Measurements from ENCODE around the gene RHBDD2.
"Not testable (repeated sequence)": the region's sequence is repeated elsewhere in the genome, so short reads cannot be mapped to it uniquely, and the experiment has no call there.

The RHBDD2 gene

GRCh38 chr7:75889826-75890225 lies 11.0 kb downstream of the RHBDD2 start:
- no peak for FAIRE-seq

DNA sequence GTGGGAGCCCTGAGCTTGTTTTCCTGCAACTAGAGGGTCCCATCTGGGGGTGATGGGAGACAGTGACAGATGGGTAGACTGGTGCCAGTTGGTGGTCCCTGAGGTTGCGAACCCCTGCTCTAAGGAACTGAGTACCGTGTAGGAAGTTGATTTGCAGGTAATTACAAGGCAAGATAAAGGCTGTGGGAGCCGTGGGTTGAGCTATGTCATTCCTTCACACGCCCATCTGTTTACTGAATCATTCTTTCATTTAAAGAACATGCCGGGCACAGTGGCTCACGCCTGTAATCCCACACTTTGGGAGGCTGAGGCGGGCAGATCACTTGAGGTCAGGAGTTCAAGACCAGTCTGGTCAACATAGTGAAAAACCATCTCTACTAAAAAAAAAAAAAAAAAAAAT lies 12.4 kb downstream of the RHBDD2 start:
- not testable (repeated sequence) for FAIRE-seq

- FAIRE-seq, result no peak
Measured at GRCh38 chr7:75891815-75892411, 13.1 kb downstream of the RHBDD2 start.

DNA sequence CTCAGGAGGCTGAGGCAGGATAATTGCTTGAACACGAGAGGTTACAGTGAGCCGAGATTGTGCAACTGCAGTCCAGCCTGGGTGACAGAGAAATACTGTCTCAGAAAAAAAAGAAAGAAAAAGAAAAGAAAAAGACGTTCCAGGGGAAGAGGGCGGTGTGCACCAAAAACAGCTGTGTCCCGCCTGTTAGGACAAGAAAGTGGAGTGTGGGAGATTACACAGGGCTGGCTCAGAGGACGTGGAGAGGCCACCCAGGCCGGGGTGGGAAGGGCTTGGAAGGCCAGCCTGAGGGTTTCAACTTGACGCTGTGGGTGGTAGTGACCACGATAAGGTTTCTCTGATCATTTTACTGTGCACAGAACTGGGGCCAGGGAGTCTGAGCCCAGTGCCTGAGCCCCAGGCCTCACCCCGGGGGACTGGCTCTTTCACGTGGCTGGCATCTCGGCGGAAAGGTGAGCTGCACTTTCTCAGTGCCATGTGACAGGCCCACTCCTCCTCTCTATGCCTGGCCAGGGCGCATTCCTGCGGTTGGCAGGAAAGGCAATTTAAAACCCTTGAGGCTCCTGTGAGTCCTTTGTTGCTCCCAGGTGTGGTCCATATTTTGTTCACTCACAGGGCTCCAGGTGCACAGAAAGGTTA lies 13.9 kb downstream of the RHBDD2 start:
- no peak for FAIRE-seq

- no peak for FAIRE-seq
Measured at GRCh38 chr7:75896803-75897327, 18.0 kb downstream of the RHBDD2 start.

GRCh38 chr7:75900617-75901315 lies 21.9 kb downstream of the RHBDD2 start:
- no peak for FAIRE-seq

GRCh38 chr7:75905785-75906604 lies 27.2 kb downstream of the RHBDD2 start:
- no peak for FAIRE-seq

DNA sequence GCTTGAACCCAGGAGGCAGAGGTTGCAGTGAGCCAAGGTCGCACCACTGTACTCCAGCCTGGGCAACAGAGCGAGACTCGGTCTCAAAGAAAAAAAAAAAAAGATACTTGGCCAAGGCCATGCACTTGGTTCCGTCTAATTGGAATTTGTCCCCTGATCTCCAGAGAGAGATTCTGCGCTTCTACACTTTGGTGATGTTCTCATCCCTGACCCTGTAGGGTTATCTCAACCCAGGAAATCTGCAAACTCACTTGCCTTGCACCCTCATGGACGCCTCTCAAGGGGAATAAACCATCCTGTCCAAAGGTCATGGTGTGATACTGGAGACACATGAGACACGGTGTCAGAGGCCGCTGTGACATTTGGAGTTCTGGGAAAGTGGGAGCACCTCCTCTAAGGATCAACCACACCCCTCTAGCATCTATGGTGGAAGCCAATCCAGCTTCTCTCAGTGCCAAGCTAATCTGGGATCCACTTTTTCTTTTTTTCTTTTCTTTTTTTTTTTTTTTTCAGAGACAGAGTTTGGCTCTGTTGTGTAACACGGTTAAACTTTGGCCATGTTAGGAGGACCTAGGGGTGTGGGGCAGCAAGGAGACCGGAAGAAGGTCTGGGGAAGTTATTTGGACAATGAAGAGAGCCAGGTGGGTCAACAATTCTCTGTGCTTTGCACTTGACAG lies 28.3 kb downstream of the RHBDD2 start:
- no peak for FAIRE-seq

DNA sequence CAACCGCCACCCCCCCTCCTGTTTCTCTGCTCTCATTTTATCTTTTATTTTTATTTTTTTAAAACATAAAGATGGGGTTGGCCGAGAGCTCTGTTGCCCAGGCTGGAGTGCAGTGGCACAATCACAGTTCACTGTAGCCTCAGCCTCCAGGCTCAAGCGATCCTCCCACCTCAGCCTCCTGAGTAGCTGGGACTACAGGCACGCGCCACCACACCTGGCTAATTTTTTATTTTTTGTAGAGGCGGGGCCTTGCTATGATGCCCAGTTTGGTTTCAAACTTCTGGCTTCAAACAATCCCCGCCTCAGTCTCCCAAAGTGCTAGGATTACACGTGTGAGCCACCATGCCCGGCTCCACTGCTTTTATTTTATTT lies 28.8 kb downstream of the RHBDD2 start:
- not testable (repeated sequence) for FAIRE-seq

DNA sequence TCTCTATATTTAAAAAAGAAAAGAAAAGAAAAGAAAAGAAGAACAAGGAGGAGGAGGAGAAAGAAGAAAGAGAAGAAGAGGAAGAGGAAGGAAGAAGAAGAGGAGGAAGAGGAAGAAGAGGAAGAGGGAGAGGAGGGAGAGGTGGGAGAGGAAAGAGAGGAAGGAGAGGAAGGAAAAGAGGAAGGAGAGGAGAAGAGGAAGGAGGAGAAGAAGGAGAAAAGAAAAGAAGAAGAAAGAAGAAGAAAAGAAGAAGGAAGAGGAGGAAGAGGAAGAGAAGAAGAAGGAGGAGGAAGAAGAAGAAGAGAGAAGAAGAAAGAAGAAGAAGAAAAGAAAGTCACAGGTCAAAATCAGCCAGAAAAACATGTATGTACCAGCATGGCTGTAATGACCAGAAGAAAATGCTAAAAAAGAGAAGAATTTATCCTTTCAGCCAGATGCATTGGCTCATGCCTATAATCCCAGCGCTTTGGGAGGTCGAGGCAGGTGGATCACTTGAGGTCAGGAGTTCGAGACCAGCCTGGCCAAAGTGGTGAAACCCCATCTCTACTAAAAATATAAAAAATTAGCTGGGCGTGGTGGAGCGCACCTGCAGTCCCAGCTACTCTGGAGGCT lies 30.8 kb downstream of the RHBDD2 start:
- no peak for FAIRE-seq

DNA sequence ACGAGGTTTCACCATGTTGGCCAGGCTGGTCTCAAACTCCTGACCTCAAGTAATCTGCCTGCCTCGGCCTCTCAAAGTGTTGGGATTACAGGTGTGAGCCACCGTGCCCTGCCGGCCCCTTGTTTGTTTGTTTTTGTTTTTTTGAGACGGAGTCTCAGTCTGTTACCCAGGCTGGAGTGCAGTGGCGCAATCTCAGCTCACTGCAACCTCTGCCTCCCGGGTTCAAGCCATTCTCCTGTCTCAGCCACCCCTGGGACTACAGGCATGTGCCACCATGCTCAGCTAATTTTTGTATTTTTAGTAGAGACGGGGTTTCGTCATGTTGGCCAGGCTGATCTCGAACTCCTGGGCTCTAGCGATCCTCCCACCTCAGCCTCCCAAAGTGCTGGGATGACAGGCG lies 32.4 kb downstream of the RHBDD2 start:
- FAIRE-seq, result not testable (repeated sequence)

- FAIRE-seq, result no peak
Measured at GRCh38 chr7:75913437-75913836, 34.6 kb downstream of the RHBDD2 start.

DNA sequence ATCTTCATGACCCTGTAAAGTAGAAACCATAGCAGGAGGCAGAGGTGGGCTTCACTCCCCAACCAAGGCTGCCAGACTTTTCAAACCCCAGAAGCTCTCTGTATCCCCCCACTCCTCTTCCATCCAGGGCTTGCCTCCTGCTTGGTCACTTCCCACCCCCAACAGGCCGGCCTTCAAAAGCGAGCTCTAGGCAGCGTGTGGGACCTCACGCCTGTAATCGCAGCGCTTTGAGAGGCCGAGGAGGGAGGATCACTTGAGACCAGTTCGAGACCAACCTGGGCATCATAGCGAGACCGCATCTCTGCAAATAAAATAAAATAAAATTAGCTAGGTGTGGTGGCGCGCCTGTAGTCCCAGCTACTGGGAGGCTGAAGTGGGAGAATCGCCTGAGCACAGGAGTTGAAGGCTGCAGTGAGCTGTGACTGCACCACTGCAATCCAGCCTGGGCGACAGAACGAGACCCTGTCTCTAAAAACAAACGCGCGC lies 35.4 kb downstream of the RHBDD2 start:
- no peak for FAIRE-seq

DNA sequence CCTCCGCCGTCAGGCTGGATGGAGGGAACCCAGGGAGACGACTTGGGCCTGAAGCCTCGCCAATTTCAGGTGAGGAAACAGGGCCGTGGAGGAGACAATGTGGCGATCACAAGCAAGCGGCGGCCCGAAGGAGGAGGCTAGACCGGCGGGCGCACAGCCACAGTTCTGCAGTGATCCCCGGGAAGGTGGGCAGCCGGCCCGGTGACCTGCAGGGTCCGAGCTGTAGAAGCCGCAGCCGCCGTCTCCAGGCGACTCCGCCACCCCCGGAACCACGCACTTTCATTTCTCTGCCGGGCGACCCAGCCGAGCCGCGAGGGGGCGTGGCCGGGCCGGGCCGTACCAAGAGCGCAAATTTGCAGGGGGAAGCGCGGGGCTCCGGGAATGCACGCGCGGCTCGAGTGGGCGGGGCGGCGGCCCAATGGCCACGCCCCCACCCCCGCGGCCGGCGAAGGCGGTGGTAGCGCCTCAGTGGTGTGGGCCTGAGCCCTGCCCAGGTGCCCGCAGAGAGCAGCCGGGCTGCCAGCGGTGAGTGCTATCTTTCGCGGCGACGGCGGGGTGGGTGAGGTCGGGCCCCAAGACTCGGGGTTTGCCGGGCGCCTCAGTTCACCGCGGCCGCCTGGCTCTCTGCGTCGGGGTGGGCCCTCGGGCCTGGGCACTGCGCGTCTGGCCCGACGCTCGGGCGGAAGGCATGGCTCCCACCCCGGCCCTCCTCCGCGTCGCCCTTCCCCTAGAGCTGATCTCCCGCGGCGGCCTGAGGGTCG lies 36.0 kb downstream of the RHBDD2 start, which contains the start of gene POR:
POR (plus strand) TSS at position 501 of the 761 bp plus-strand sequence. CDS start 38,847 bp downstream, outside the sequence.
- FAIRE-seq, result no peak

- FAIRE-seq, result no peak
Measured at GRCh38 chr7:75915416-75916156, 36.8 kb downstream of the RHBDD2 start.

- FAIRE-seq, result no peak
Measured at GRCh38 chr7:75916259-75916658, 37.4 kb downstream of the RHBDD2 start.

GRCh38 chr7:75916685-75917634 lies 38.1 kb downstream of the RHBDD2 start:
- FAIRE-seq, result no peak

DNA sequence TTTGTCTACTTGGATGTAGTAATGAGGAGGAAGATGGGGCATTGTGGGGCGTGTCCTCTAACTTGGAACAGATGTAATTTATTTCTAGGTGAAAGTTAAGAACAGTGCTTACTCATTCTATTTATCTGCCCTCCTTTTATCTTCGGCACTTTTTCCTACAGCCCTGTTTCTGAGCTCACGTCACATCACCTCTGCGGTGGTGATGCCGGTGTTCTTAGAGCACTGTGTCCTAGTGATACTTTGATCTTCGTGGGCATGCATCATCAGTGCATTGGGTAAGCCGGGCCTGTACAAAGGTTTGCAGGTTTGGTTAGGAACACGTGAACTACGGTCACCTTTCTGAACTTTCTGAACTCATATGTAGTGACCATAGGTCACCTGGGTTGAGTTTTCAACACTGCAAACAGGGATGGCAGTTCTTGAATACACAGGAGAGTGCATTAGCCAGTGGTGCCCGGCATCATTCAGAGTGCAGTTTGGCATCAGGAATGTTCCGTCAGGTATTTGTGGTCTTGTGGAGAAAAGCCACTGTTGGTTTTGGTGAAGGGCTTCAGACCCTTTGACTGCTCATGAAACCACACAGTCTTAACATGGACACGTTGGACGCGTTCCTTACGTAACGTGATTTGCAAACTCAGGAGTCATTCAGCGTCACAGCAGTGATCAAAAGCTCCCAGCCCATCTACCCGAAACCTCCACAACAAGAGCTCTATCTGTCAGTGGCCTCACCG lies 41.8 kb downstream of the RHBDD2 start:
- FAIRE-seq, result no peak

All from islet of Langerhans (tissue), 1 donor.